Kidney (tissue), 14 donors: Measurements from ENCODE around the gene GPR148. TPM values are rescaled to one million over a fixed set of nuclear protein-coding genes. Genes with fewer than 3 reads are reported as not detected.

Experiments
- DNase-seq, 5 donors: peaks; one replicate each; pipeline ENCODE4 v3.0.0-alpha.2; 2013 to 2020
- FAIRE-seq: peaks from 2 replicates; lab custom pipeline; 2012; peaks lifted over from hg19 to GRCh38; lab: Jason Lieb, UNC
- H3K27ac ChIP-seq, 2 donors: one replicate each; pipeline ENCODE4 v1.7.0; 2013; ENCODE audit warnings: low read depth in 2 of 2, low read length in 2 of 2, inconsistent platforms in 1 of 2
- H3K27me3 ChIP-seq: one replicate; pipeline ENCODE4 v1.7.1; 2013; ENCODE audit warnings: low read length, inconsistent platforms; ENCODE audit not compliant: control insufficient read depth, insufficient read depth
- H3K36me3 ChIP-seq, 3 donors: one replicate each; pipeline versions ENCODE4 v1.7.0 to v1.7.1; 2013; ENCODE audit warnings: low read length in 3 of 3, control low read depth in 1 of 3, inconsistent platforms in 1 of 3; ENCODE audit not compliant: insufficient read depth in 3 of 3, control insufficient read depth in 2 of 3
- H3K4me1 ChIP-seq, 3 donors: one replicate each; pipeline versions ENCODE4 v1.7.0 to v1.7.1; 2013; ENCODE audit warnings: low read length in 3 of 3, inconsistent platforms in 1 of 3, low read depth in 1 of 3; ENCODE audit not compliant: control insufficient read depth in 2 of 3, insufficient read depth in 2 of 3
- H3K4me3 ChIP-seq, 3 donors: one replicate each; pipeline versions ENCODE4 v1.7.0 to v1.8.1; 2013; ENCODE audit warnings: low read length in 3 of 3, control low read depth in 1 of 3, inconsistent platforms in 1 of 3
- H3K9ac ChIP-seq, 3 donors: one replicate each; pipeline versions ENCODE4 v1.7.0 to v1.7.1; 2013; ENCODE audit warnings: low read length in 3 of 3, control low read depth in 1 of 3, inconsistent platforms in 1 of 3
- H3K9me3 ChIP-seq, 3 donors: one replicate each; pipeline versions ENCODE4 v1.7.0 to v1.7.1; 2013; ENCODE audit warnings: low read length in 3 of 3, control low read depth in 1 of 3, inconsistent platforms in 1 of 3; ENCODE audit not compliant: control insufficient read depth in 2 of 3, insufficient read depth in 1 of 3
- CTCF ChIP-seq: IDR thresholded peaks from 3 replicates; pipeline ENCODE4 v1.5.1; 2012; ENCODE audit warnings: mild to moderate bottlenecking, moderate library complexity, borderline replicate concordance; ENCODE audit not compliant: insufficient read depth; ENCODE audit errors: extremely low read depth
- intact Hi-C: fragments of 100-400 bp; cut with DNase I; formaldehyde crosslinking; loops from one replicate; pipeline ENCODE4 v1.11.1; 2022
- polyA plus RNA-seq: library from polyadenylated mRNA; stranded (reverse); fragments of 350-450 nt; fragmentation: Illumina TruSeq; extraction: RNeasy Lipid Tissue Mini Kit (QIAGEN cat#74804); gene quantifications from one replicate; pipeline ENCODE4 v1.2.3, GENCODE V29; 2014; ENCODE audit warnings: low read depth, low replicate concordance; ENCODE audit not compliant: insufficient read depth
- total RNA-seq: library from RNA; stranded (reverse); fragmentation: NEBNext Ultra II Directional; extraction: Animal tissue kit (Norgen Biotek cat#: 25700); gene quantifications from one replicate; pipeline ENCODE4 v1.2.1, GENCODE V29; 2021
- donor health status: control.
- donor health status: control.
- donor health status: control.
- donor health status: control.
- donor health status: control.
- donor health status: DM: yes; HTN: yes; CAD: no.
- donor health status: Normal renal cell carcinoma (clear cell type).

The GPR148 gene
- total and polyA plus RNA-seq, 2 donors from 2014 or later: not detected

- Histone ChIP-seq H3K27ac (no peak overlapping the region), H3K9me3 (no peaks in the 10 kb centered on the region), H3K36me3 (no peaks in the 10 kb centered on the region), H3K27me3 (no peaks in the 10 kb centered on the region), H3K4me1 (no peaks in the 10 kb centered on the region), H3K4me3 (no peak overlapping the region), H3K9ac (no peak overlapping the region)
- DNase-seq: peak in 1 of 5 donors; percentile 67
- intact Hi-C loops: no loop called here
- no peak for TF ChIP-seq CTCF
- no peak for FAIRE-seq
Measured at GRCh38 chr2:130763405-130763804, 34.5 kb downstream of the GPR148 start.

GRCh38 chr2:130764035-130764820 lies 35.4 kb downstream of the GPR148 start:
- Histone ChIP-seq H3K27ac (no peak overlapping the region), H3K27me3 (no peaks in the 10 kb centered on the region)
- TF ChIP-seq CTCF: no peak

DNA sequence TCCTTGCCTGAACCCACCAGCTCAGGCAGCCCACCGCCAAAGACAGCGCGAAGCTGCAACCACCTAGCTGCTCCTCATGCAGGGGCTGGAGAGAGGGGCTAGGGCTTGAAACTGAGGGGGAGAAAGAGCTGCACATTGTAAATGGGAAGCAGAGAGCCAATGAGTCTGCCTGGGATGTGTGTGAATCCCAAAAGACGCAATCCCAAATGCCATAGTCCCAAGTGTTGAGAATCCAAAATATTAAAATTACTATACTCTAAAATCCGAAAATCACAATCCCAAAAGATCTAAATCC lies 35.9 kb downstream of the GPR148 start:
- no peak for DNase-seq
- no peak for FAIRE-seq
- intact Hi-C loops: no loop called here
- no peak for TF ChIP-seq CTCF
- H3K9ac ChIP-seq: no peak overlapping the region
- H3K36me3 ChIP-seq: no peaks in the 10 kb centered on the region
- no peak overlapping the region for H3K27ac ChIP-seq
- no peaks in the 10 kb centered on the region for H3K9me3 ChIP-seq
- H3K4me1 ChIP-seq: no peaks in the 10 kb centered on the region
- no peaks in the 10 kb centered on the region for H3K27me3 ChIP-seq
- no peak overlapping the region for H3K4me3 ChIP-seq

More at GRCh38 chr2:130764035-130764820, 35.4 kb downstream of the GPR148 start:
- peak in 1 of 5 donors; percentile 57 for DNase-seq
- no peak for FAIRE-seq
- no peak overlapping the region for H3K4me3 ChIP-seq
- H3K9ac ChIP-seq: no peak overlapping the region
- no peaks in the 10 kb centered on the region for H3K9me3 ChIP-seq
- intact Hi-C loops: no loop called here
- H3K36me3 ChIP-seq: no peaks in the 10 kb centered on the region
- H3K4me1 ChIP-seq: no peaks in the 10 kb centered on the region
